Astrocyte (in vitro differentiated cells and primary cell): ENCODE measurements around the gene WIPF2. TPM values are rescaled to one million over a fixed set of nuclear protein-coding genes. Genes with fewer than 3 reads are reported as not detected.

Experiments used
- DNase-seq: peaks from one replicate; pipeline ENCODE4 v3.0.0-alpha.2; 2010; ENCODE audit warnings: low read depth
- FAIRE-seq: peaks from 2 replicates; lab custom pipeline; 2011; peaks lifted over from hg19 to GRCh38; lab: Jason Lieb, UNC
- H2AFZ ChIP-seq: 2 replicates; pipeline ENCODE4 v1.6.0; 2012; ENCODE audit warnings: low read depth, low read length, inconsistent platforms
- H3K27ac ChIP-seq: 2 replicates; pipeline ENCODE4 v1.5.1; 2011; ENCODE audit warnings: low read depth, low read length, inconsistent platforms
- H3K27me3 ChIP-seq: 2 replicates; pipeline ENCODE4 v1.6.0; 2011; ENCODE audit warnings: low read length, inconsistent platforms; ENCODE audit not compliant: insufficient read depth
- H3K36me3 ChIP-seq: 2 replicates; pipeline ENCODE4 v1.5.1; 2011; ENCODE audit warnings: low read length, inconsistent platforms; ENCODE audit not compliant: insufficient read depth
- H3K4me1 ChIP-seq: 2 replicates; pipeline ENCODE4 v1.5.1; 2011; ENCODE audit warnings: low read length, inconsistent platforms; ENCODE audit not compliant: insufficient read depth
- H3K4me2 ChIP-seq: 2 replicates; pipeline ENCODE4 v1.6.0; 2012; ENCODE audit warnings: low read length, inconsistent platforms
- H3K4me3 ChIP-seq: 2 replicates; pipeline ENCODE4 v1.5.1; 2011; ENCODE audit warnings: low read depth, mild to moderate bottlenecking, low read length, inconsistent platforms; ENCODE audit not compliant: insufficient read depth
- H3K79me2 ChIP-seq: 2 replicates; pipeline ENCODE4 v1.6.0; 2012; ENCODE audit warnings: mild to moderate bottlenecking, low read length, inconsistent platforms; ENCODE audit not compliant: insufficient read depth
- H3K9ac ChIP-seq: 2 replicates; pipeline ENCODE4 v1.6.0; 2012; ENCODE audit warnings: mild to moderate bottlenecking, low read length, inconsistent platforms
- H3K9me3 ChIP-seq: 2 replicates; pipeline ENCODE4 v1.5.1; 2012; ENCODE audit warnings: low read depth, mild to moderate bottlenecking, low read length, inconsistent platforms; ENCODE audit not compliant: insufficient read depth
- H4K20me1 ChIP-seq: 2 replicates; pipeline ENCODE4 v1.6.0; 2012; ENCODE audit warnings: low read length, inconsistent platforms; ENCODE audit not compliant: insufficient read depth
- H3K27ac Mint-ChIP-seq: one replicate; pipeline ENCODE4 v1.8.0; 2021; ENCODE audit warnings: mild to moderate bottlenecking, mixed read lengths; ENCODE audit not compliant: unreplicated experiment
- H3K27me3 Mint-ChIP-seq: one replicate; pipeline ENCODE4 v1.8.0; 2021; ENCODE audit warnings: low read depth, mixed read lengths; ENCODE audit not compliant: unreplicated experiment
- H3K36me3 Mint-ChIP-seq: one replicate; pipeline ENCODE4 v1.8.0; 2021; ENCODE audit warnings: low read depth, mixed read lengths; ENCODE audit not compliant: unreplicated experiment
- H3K4me1 Mint-ChIP-seq: one replicate; pipeline ENCODE4 v1.8.0; 2021; ENCODE audit warnings: low read depth, mixed read lengths; ENCODE audit not compliant: unreplicated experiment
- H3K4me3 Mint-ChIP-seq: one replicate; pipeline ENCODE4 v1.8.0; 2021; ENCODE audit warnings: mild to moderate bottlenecking, moderate library complexity, mixed read lengths; ENCODE audit not compliant: unreplicated experiment
- H3K9me3 Mint-ChIP-seq: one replicate; pipeline ENCODE4 v1.8.0; 2021; ENCODE audit warnings: mild to moderate bottlenecking, mixed read lengths; ENCODE audit not compliant: unreplicated experiment
- CTCF ChIP-seq: IDR thresholded peaks from 2 replicates; pipeline ENCODE4 v1.5.1; 2011; ENCODE audit warnings: low read depth, mild to moderate bottlenecking, inconsistent platforms, low read length, moderate library complexity; ENCODE audit not compliant: insufficient read depth
- EZH2 ChIP-seq: IDR thresholded peaks from 2 replicates; pipeline ENCODE4 v1.6.1; 2012; ENCODE audit warnings: mild to moderate bottlenecking, low read length, inconsistent platforms; ENCODE audit not compliant: insufficient read depth
- total RNA-seq: library from RNA; stranded (reverse); gene quantifications from 2 replicates; pipeline ENCODE4 v1.2.1, GENCODE V29; 2021

WIPF2 gene
- total RNA-seq, 1 donor from 2014 or later = 30.7 TPM

- TF ChIP-seq CTCF = peak; percentile 58
- TF ChIP-seq EZH2 = no peak
- Histone ChIP-seq H4K20me1 (peaks cover 17% of the 10 kb centered on the region), H3K4me1 (peaks cover 84% of the 10 kb centered on the region), H3K9ac (peak overlapping the region; percentile 92), H3K9me3 (no peaks in the 10 kb centered on the region), H3K27me3 (no peaks in the 10 kb centered on the region), H3K4me2 (peak overlapping the region; percentile 96), H3K4me3 (peak overlapping the region; percentile 45), H3K79me2 (peaks cover 43% of the 10 kb centered on the region), H3K36me3 (no peaks in the 10 kb centered on the region), H2AFZ (peak overlapping the region; percentile 71), H3K27ac (peak overlapping the region; percentile 87)
- Mint-ChIP-seq H3K27ac (peak overlapping the region; percentile 97), H3K4me3 (peak overlapping the region; percentile 89), H3K9me3 (no peaks in the 10 kb centered on the region), H3K36me3 (no peaks in the 10 kb centered on the region), H3K27me3 (no peaks in the 10 kb centered on the region), H3K4me1 (peaks cover 59% of the 10 kb centered on the region)
- peak; percentile 49 for DNase-seq
- FAIRE-seq = no peak
Measured at GRCh38 chr17:40317345-40317873, 98.3 kb downstream of the WIPF2 start.

GRCh38 chr17:40317880-40318829, 99.1 kb downstream of the WIPF2 start:
- DNase-seq (peak; percentile 90), FAIRE-seq (peak; percentile 13)
- H3K79me2 ChIP-seq = peaks cover 50% of the 10 kb centered on the region
- Mint-ChIP-seq H3K27ac (peak overlapping the region; percentile 97), H3K27me3 (no peaks in the 10 kb centered on the region), H3K4me1 (peaks cover 61% of the 10 kb centered on the region), H3K36me3 (no peaks in the 10 kb centered on the region), H3K9me3 (no peaks in the 10 kb centered on the region), H3K4me3 (peak overlapping the region; percentile 89)
- TF ChIP-seq CTCF (no peak), EZH2 (no peak)
- peaks cover 84% of the 10 kb centered on the region for H3K4me1 ChIP-seq
- no peaks in the 10 kb centered on the region for H3K36me3 ChIP-seq
- peak overlapping the region; percentile 87 for H3K27ac ChIP-seq
- peaks cover 21% of the 10 kb centered on the region for H4K20me1 ChIP-seq
- H3K4me3 ChIP-seq = peak overlapping the region; percentile 80
- peak overlapping the region; percentile 55 for H2AFZ ChIP-seq
- H3K27me3 ChIP-seq = no peaks in the 10 kb centered on the region
- peak overlapping the region; percentile 92 for H3K9ac ChIP-seq
- H3K9me3 ChIP-seq = no peaks in the 10 kb centered on the region
- H3K4me2 ChIP-seq = peak overlapping the region; percentile 96
